Measurements from ENCODE around the gene RAD51B.

RAD51B gene

GRCh38 chr14:68506645-68507419 lies 687.3 kb downstream of the RAD51B start:
- FAIRE-seq (no peak), DNase-seq (ENCODE audit: insufficient read length, low spot score) (no peak)
- TF ChIP-seq, protein P1, sequence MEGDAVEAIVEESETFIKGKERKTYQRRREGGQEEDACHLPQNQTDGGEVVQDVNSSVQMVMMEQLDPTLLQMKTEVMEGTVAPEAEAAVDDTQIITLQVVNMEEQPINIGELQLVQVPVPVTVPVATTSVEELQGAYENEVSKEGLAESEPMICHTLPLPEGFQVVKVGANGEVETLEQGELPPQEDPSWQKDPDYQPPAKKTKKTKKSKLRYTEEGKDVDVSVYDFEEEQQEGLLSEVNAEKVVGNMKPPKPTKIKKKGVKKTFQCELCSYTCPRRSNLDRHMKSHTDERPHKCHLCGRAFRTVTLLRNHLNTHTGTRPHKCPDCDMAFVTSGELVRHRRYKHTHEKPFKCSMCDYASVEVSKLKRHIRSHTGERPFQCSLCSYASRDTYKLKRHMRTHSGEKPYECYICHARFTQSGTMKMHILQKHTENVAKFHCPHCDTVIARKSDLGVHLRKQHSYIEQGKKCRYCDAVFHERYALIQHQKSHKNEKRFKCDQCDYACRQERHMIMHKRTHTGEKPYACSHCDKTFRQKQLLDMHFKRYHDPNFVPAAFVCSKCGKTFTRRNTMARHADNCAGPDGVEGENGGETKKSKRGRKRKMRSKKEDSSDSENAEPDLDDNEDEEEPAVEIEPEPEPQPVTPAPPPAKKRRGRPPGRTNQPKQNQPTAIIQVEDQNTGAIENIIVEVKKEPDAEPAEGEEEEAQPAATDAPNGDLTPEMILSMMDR (IDR thresholded peaks at IDR 0.05; ENCODE audit: insufficient read depth, missing control alignments) = no peak

- FAIRE-seq (no peak), DNase-seq (ENCODE audit: insufficient read length, low spot score) (no peak)
- TF ChIP-seq, protein P1 (IDR thresholded peaks at IDR 0.05; ENCODE audit: insufficient read depth, missing control alignments) = no peak
Measured at GRCh38 chr14:68507544-68508081, 688.0 kb downstream of the RAD51B start.

DNA sequence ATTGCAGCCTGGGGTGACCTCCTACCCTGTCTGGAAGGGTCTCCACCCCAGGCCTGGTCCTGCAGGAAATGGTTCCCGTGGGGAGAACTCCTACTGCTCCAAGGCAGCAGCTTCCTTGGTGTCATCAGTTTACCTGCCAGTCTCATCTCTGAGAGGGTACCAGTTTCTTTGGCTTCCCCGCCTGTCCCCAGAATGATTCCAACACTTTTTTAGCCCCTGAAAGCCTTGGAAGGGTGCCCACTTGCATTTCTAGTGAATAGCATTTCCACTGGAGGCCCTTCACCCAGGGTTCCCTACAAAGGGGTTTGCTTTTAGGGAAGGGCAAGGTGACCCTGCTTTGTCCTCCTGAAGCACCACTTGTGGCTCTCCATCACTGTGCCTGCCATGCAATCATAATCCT lies 689.0 kb downstream of the RAD51B start:
- no peak for FAIRE-seq
- no peak for DNase-seq (ENCODE audit: insufficient read length, low spot score)
- TF ChIP-seq, protein P1 (IDR thresholded peaks at IDR 0.05; ENCODE audit: insufficient read depth, missing control alignments) = no peak

DNA sequence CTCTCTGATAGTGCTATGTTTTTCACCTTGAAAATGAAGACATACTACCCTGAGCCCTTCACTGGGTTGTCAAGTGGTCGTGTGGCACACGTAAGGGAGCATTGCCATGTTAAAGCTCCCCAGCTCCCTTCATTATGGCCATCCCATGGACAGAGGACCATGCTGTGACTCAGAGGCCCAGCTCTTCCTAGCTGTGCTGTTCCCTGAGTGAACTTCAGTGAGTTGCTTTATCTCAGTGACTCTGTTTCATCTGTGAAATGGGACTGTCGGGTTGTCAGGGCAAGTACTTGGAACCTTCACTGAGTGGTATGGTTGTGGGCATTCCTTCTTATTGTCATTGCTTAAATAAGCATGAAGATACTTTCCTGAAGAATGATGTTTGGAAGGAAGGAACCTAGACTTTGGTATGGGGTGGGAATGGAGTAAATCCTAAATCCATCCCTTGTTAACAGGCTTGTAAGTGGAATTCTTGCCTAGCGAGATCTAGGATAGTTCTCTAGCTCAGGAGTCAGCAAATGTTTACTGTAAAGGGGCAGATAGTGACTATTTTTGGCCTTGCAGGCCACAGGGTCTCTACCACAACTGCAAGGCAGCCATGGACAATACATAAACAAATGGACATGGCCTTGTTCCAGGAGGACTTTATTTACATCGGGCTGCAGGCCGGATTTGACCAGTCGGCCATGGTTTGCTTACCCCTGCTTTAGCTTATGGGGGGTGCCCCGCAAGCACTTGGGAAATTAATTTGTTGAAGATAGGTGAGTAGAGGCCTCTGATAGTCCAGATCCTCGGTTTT lies 689.8 kb downstream of the RAD51B start:
- FAIRE-seq (no peak), DNase-seq (ENCODE audit: insufficient read length, low spot score) (no peak)
- TF ChIP-seq, protein P1 (IDR thresholded peaks at IDR 0.05; ENCODE audit: insufficient read depth, missing control alignments) = no peak

- TF ChIP-seq, protein P1 (IDR thresholded peaks at IDR 0.05; ENCODE audit: insufficient read depth, missing control alignments) = no peak
- DNase-seq (ENCODE audit: insufficient read length, low spot score) = no peak
- no peak for FAIRE-seq
Measured at GRCh38 chr14:68510201-68511128, 690.9 kb downstream of the RAD51B start.

- TF ChIP-seq, protein P1 (IDR thresholded peaks at IDR 0.05; ENCODE audit: insufficient read depth, missing control alignments) = no peak
- FAIRE-seq (no peak), DNase-seq (ENCODE audit: insufficient read length, low spot score) (no peak)
Measured at GRCh38 chr14:68511129-68512047, 691.8 kb downstream of the RAD51B start.
